Liver (tissue), 9 donors: ENCODE data around the gene LRRC18. TPM values are rescaled to one million over a fixed set of nuclear protein-coding genes. Genes with fewer than 3 reads are reported as not detected.

Experiments used
- DNase-seq: peaks from one replicate; pipeline ENCODE4 v3.0.0-alpha.2; 2017; ENCODE audit warnings: low spot score
- H3K27ac ChIP-seq, 2 donors: one replicate each; pipeline ENCODE4 v1.7.0; 2013; ENCODE audit warnings: inconsistent platforms in 2 of 2, low read length in 2 of 2, control low read depth in 1 of 2, low read depth in 1 of 2, mild to moderate bottlenecking in 1 of 2
- H3K27me3 ChIP-seq, 4 donors: one replicate each; pipeline versions ENCODE4 v1.6.1 to v1.7.0; 2013; ENCODE audit warnings: low read length in 3 of 4, inconsistent platforms in 1 of 4, mild to moderate bottlenecking in 1 of 4, moderate library complexity in 1 of 4; ENCODE audit not compliant: control insufficient read depth in 4 of 4, insufficient read depth in 4 of 4
- H3K36me3 ChIP-seq, 4 donors: one replicate each; pipeline versions ENCODE4 v1.6.1 to v1.7.0; 2013; ENCODE audit warnings: low read length in 3 of 4, mild to moderate bottlenecking in 3 of 4, low read depth in 1 of 4, moderate library complexity in 1 of 4; ENCODE audit not compliant: control insufficient read depth in 4 of 4, insufficient read depth in 3 of 4
- H3K4me1 ChIP-seq, 4 donors: one replicate each; pipeline versions ENCODE4 v1.6.1 to v1.7.0; 2013; ENCODE audit warnings: low read length in 3 of 4, mild to moderate bottlenecking in 3 of 4, moderate library complexity in 1 of 4; ENCODE audit not compliant: control insufficient read depth in 4 of 4, insufficient read depth in 4 of 4
- H3K4me3 ChIP-seq, 3 donors: one replicate each; pipeline versions ENCODE4 v1.6.1 to v1.7.0; 2013; ENCODE audit warnings: low read length in 3 of 3, control low read depth in 1 of 3, low read depth in 1 of 3, mild to moderate bottlenecking in 1 of 3
- H3K9ac ChIP-seq, 2 donors: one replicate each; pipeline ENCODE4 v1.7.0; 2013; ENCODE audit warnings: low read length in 2 of 2, mild to moderate bottlenecking in 2 of 2, moderate library complexity in 2 of 2, control low read depth in 1 of 2, low read depth in 1 of 2
- H3K9me3 ChIP-seq, 4 donors: one replicate each; pipeline versions ENCODE4 v1.6.1 to v1.7.0; 2013; ENCODE audit warnings: low read length in 3 of 4; ENCODE audit not compliant: control insufficient read depth in 4 of 4
- ATF3 ChIP-seq: IDR thresholded peaks from 2 replicates; pipeline ENCODE4 v1.6.1; 2016; ENCODE audit warnings: antibody characterized with exemption
- EGR1 ChIP-seq, 2 donors: IDR thresholded peaks; 2 replicates each; pipeline ENCODE4 v1.6.1; 2016 to 2018; ENCODE audit warnings: antibody characterized with exemption in 2 of 2, low read depth in 2 of 2
- FOXA1 ChIP-seq: IDR thresholded peaks from 2 replicates; pipeline ENCODE4 v1.6.1; 2016; ENCODE audit warnings: antibody characterized with exemption
- FOXA2 ChIP-seq: IDR thresholded peaks from 2 replicates; pipeline ENCODE4 v1.6.1; 2016; ENCODE audit warnings: antibody characterized with exemption
- GABPA ChIP-seq, 2 donors: IDR thresholded peaks in 1 of 2; conservative IDR thresholded peaks in 1 of 2; 2 replicates each; pipeline ENCODE4 v1.6.1; 2016; ENCODE audit warnings: antibody characterized with exemption in 2 of 2, mild to moderate bottlenecking in 1 of 2, moderate library complexity in 1 of 2
- HNF4A ChIP-seq, 2 donors: conservative IDR thresholded peaks; 2 replicates each; pipeline ENCODE4 v1.6.1; 2016; ENCODE audit warnings: antibody characterized with exemption in 2 of 2, mild to moderate bottlenecking in 2 of 2
- HNF4G ChIP-seq: IDR thresholded peaks from 2 replicates; pipeline ENCODE4 v1.6.1; 2016; ENCODE audit warnings: antibody characterized with exemption
- JUND ChIP-seq, 2 donors: IDR thresholded peaks; 2 replicates each; pipeline ENCODE4 v1.6.1; 2016; ENCODE audit warnings: antibody characterized with exemption in 2 of 2
- MAX ChIP-seq: IDR thresholded peaks from 2 replicates; pipeline ENCODE4 v1.6.1; 2016; ENCODE audit warnings: antibody characterized with exemption
- NR2F2 ChIP-seq: IDR thresholded peaks from 2 replicates; pipeline ENCODE4 v1.6.1; 2016; ENCODE audit warnings: antibody characterized with exemption
- RAD21 ChIP-seq, 2 donors: IDR thresholded peaks; 2 replicates each; pipeline ENCODE4 v1.6.1; 2016; ENCODE audit warnings: antibody characterized with exemption in 2 of 2, mild to moderate bottlenecking in 2 of 2
- REST ChIP-seq: IDR thresholded peaks from 2 replicates; pipeline ENCODE4 v1.6.1; 2016; ENCODE audit warnings: antibody characterized with exemption, mild to moderate bottlenecking
- RXRA ChIP-seq, 2 donors: IDR thresholded peaks; 2 replicates each; pipeline ENCODE4 v1.6.1; 2017 to 2018; ENCODE audit warnings: antibody characterized with exemption in 2 of 2, mild to moderate bottlenecking in 1 of 2
- SP1 ChIP-seq: IDR thresholded peaks from 2 replicates; pipeline ENCODE4 v1.6.1; 2018; ENCODE audit warnings: antibody characterized with exemption, mild to moderate bottlenecking
- TAF1 ChIP-seq: conservative IDR thresholded peaks from 2 replicates; pipeline ENCODE4 v1.6.1; 2016; ENCODE audit warnings: antibody characterized with exemption, mild to moderate bottlenecking
- YY1 ChIP-seq: IDR thresholded peaks from 2 replicates; pipeline ENCODE4 v1.6.1; 2016; ENCODE audit warnings: antibody characterized with exemption, mild to moderate bottlenecking
- WGBS: extraction: QIAGEN DNeasy Blood & Tissue Kit; methylation state at CpG from one replicate; pipeline ENCODE4 v1.1.7; 2013; 5-methylcytosine and 5-hydroxymethylcytosine counted together
- polyA plus RNA-seq, 2 donors: library from polyadenylated mRNA; stranded (reverse) in 1 of 2; unstranded in 1 of 2; fragments of 200-250 nt in 1 of 2; fragments of >200 nt in 1 of 2; fragmentation: Nextera tagmentation in 1 of 2; extraction: Ambion mirVana in 1 of 2; gene quantifications; one replicate each; pipeline versions ENCODE4 v1.2.1 to v1.2.3, GENCODE V29; 2013 to 2015
- total RNA-seq, 2 donors: library from RNA; depleted of rRNA; stranded (reverse); fragments of >200 nt; gene quantifications; one replicate each; pipeline ENCODE4 v1.2.3, GENCODE V29; 2014
- TF ChIP-seq, protein P1 (sequence below): fragments of 150-350 bp; IDR thresholded peaks from 2 replicates; pipeline ENCODE4 v1.5.1; 2017; ENCODE audit warnings: improper control_type of control experiment, low read depth, low read length; ENCODE audit not compliant: missing input control
- TF ChIP-seq, protein P2 (sequence below): IDR thresholded peaks from 2 replicates; pipeline ENCODE4 v1.6.1; 2016; ENCODE audit warnings: antibody characterized with exemption
- donor health status: healthy.
- donor health status: healthy.
- donor health status: healthy.
- donor health status: healthy.
- donor health status: healthy.

Gene LRRC18
- total and polyA plus RNA-seq, 4 donors: not detected

DNA sequence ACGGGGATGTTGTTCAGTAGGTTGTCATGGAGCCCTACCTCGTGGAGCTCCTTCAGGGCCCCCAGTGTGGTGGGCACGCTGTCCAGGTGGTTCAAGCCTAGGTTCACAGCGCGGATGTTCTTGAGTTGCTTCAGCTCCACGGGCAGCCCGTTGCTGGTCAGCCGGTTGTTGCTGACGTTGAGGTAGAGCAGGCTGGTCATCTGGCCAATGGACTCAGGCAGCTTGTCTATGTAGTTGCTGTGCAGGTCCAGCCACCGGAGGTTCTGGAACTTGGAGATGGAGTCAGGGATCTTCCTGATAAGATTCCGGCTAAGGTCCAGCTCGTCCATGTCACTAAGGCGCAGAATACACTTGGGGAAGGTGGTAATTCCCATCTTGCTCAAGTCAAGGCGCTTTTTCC is 26.0 kb downstream of the LRRC18 start:
- TF ChIP-seq RAD21 (IDR thresholded peaks at IDR 0.05) (no peak), FOXA1 (no peak), FOXA2 (no peak), NR2F2 (no peak), SP1 (no peak), YY1 (no peak), TAF1 (no peak), JUND (IDR thresholded peaks at IDR 0.05) (no peak), EGR1 (IDR thresholded peaks at IDR 0.05; ENCODE audit: low read depth in 2 of 2) (no peak), RXRA (IDR thresholded peaks at IDR 0.05) (no peak), MAX (no peak), HNF4G (no peak), GABPA (IDR thresholded peaks at IDR 0.05 in 1 of 2, conservative IDR thresholded peaks at IDR 0.05 in 1 of 2) (no peak), ATF3 (no peak)
- TF ChIP-seq, protein P1, sequence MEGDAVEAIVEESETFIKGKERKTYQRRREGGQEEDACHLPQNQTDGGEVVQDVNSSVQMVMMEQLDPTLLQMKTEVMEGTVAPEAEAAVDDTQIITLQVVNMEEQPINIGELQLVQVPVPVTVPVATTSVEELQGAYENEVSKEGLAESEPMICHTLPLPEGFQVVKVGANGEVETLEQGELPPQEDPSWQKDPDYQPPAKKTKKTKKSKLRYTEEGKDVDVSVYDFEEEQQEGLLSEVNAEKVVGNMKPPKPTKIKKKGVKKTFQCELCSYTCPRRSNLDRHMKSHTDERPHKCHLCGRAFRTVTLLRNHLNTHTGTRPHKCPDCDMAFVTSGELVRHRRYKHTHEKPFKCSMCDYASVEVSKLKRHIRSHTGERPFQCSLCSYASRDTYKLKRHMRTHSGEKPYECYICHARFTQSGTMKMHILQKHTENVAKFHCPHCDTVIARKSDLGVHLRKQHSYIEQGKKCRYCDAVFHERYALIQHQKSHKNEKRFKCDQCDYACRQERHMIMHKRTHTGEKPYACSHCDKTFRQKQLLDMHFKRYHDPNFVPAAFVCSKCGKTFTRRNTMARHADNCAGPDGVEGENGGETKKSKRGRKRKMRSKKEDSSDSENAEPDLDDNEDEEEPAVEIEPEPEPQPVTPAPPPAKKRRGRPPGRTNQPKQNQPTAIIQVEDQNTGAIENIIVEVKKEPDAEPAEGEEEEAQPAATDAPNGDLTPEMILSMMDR: no peak
- TF ChIP-seq, protein P2, sequence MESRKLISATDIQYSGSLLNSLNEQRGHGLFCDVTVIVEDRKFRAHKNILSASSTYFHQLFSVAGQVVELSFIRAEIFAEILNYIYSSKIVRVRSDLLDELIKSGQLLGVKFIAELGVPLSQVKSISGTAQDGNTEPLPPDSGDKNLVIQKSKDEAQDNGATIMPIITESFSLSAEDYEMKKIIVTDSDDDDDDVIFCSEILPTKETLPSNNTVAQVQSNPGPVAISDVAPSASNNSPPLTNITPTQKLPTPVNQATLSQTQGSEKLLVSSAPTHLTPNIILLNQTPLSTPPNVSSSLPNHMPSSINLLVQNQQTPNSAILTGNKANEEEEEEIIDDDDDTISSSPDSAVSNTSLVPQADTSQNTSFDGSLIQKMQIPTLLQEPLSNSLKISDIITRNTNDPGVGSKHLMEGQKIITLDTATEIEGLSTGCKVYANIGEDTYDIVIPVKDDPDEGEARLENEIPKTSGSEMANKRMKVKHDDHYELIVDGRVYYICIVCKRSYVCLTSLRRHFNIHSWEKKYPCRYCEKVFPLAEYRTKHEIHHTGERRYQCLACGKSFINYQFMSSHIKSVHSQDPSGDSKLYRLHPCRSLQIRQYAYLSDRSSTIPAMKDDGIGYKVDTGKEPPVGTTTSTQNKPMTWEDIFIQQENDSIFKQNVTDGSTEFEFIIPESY: no peak
- no peak overlapping the region for H3K9ac ChIP-seq
- DNase-seq: no peak
- H3K4me1 ChIP-seq: peaks cover 0 to under 1% (median 0%) of the 10 kb centered on the region in 4 donors
- H3K36me3 ChIP-seq: no peaks in the 10 kb centered on the region
- no peak overlapping the region for H3K27ac ChIP-seq
- no peaks in the 10 kb centered on the region for H3K9me3 ChIP-seq
- H3K4me3 ChIP-seq: no peak overlapping the region
- 91% methylated on average over 14 of the region's 14 CpGs for WGBS
- H3K27me3 ChIP-seq: peaks cover 0 to 3% (median 0%) of the 10 kb centered on the region in 4 donors

- Histone ChIP-seq H3K27ac (no peak overlapping the region), H3K9ac (no peak overlapping the region), H3K9me3 (no peaks in the 10 kb centered on the region), H3K4me3 (no peak overlapping the region), H3K27me3 (peaks cover 0 to 6% (median 0%) of the 10 kb centered on the region in 4 donors), H3K36me3 (no peaks in the 10 kb centered on the region), H3K4me1 (no peaks in the 10 kb centered on the region)
- TF ChIP-seq RAD21 (IDR thresholded peaks at IDR 0.05): no peak
- no peak for TF ChIP-seq HNF4G
- no peak for TF ChIP-seq HNF4A (conservative IDR thresholded peaks at IDR 0.05)
- TF ChIP-seq NR2F2: no peak
- TF ChIP-seq, protein P1: no peak
- no peak for TF ChIP-seq TAF1
- TF ChIP-seq RXRA (IDR thresholded peaks at IDR 0.05): no peak
- no peak for TF ChIP-seq ATF3
- TF ChIP-seq REST: no peak
- no peak for TF ChIP-seq GABPA (IDR thresholded peaks at IDR 0.05 in 1 of 2, conservative IDR thresholded peaks at IDR 0.05 in 1 of 2)
- TF ChIP-seq FOXA1: no peak
- TF ChIP-seq FOXA2: no peak
- no peak for TF ChIP-seq YY1
- no peak for TF ChIP-seq SP1
- WGBS: 86% methylated on average over 5 of the region's 5 CpGs
- no peak for DNase-seq
These were observed 29.1 kb downstream of the LRRC18 start for GRCh38 chr10:48910548-48910947.
